Psoas muscle (tissue), 8 donors: ENCODE data around the gene HLCS. TPM values are rescaled to one million over a fixed set of nuclear protein-coding genes. Genes with fewer than 3 reads are reported as not detected.

Source experiments
- ATAC-seq, 4 donors: fragments of 200-7000 bp; cut with Tn5 transposase; one replicate each; pipeline ENCODE4 v1.9.1; 2020; ENCODE audit warnings: moderate library complexity in 3 of 4, mild to moderate bottlenecking in 2 of 4
- DNase-seq, 2 donors: peaks; one replicate each; pipeline ENCODE4 v3.0.0-alpha.2; 2020
- H3K27ac ChIP-seq: fragments of 200-600 bp; one replicate; pipeline ENCODE4 v1.8.0; 2022
- H3K27me3 ChIP-seq, 3 donors: fragments of 200-600 bp in 1 of 3; one replicate each; pipeline versions ENCODE4 v1.6.1 to v1.8.0; 2013 to 2022; ENCODE audit warnings: low read length in 2 of 3, mild to moderate bottlenecking in 2 of 3, moderate library complexity in 1 of 3; ENCODE audit not compliant: insufficient read depth in 3 of 3
- H3K36me3 ChIP-seq, 2 donors: fragments of 200-600 bp in 1 of 2; one replicate each; pipeline versions ENCODE4 v1.6.1 to v1.8.0; 2013 to 2022; ENCODE audit warnings: low read depth in 1 of 2, mild to moderate bottlenecking in 1 of 2, moderate library complexity in 1 of 2; ENCODE audit not compliant: insufficient read depth in 1 of 2
- H3K4me1 ChIP-seq: fragments of 200-600 bp; one replicate; pipeline ENCODE4 v1.8.0; 2022
- H3K4me3 ChIP-seq: fragments of 200-600 bp; one replicate; pipeline ENCODE4 v1.8.0; 2022; ENCODE audit warnings: mild to moderate bottlenecking
- H3K9me3 ChIP-seq: fragments of 200-600 bp; one replicate; pipeline ENCODE4 v1.8.0; 2022
- CTCF ChIP-seq: fragments of 200-600 bp; IDR thresholded peaks from one replicate; pipeline ENCODE4 v1.8.0; 2022; ENCODE audit warnings: antibody characterized with exemption
- WGBS, 3 donors: extraction: QIAGEN DNeasy Blood & Tissue Kit; methylation state at CpG; one replicate each; pipeline versions ENCODE4 v1.1.6 to v1.1.7; 2013; 5-methylcytosine and 5-hydroxymethylcytosine counted together
- intact Hi-C, 2 donors: fragments of 100-400 bp; cut with DNase I; formaldehyde crosslinking; loops; one replicate each; pipeline versions ENCODE4 v1.11.0 to v1.14.2; 2022
- polyA plus RNA-seq, 3 donors: library from polyadenylated mRNA; stranded (reverse); fragments of 200-250 nt; gene quantifications; one replicate each; pipeline ENCODE4 v1.2.3, GENCODE V29; 2013
- total RNA-seq, 4 donors: library from RNA; stranded (reverse); fragmentation: NEBNext Ultra II Directional in 2 of 4; extraction: Animal tissue kit (Norgen Biotek cat#: 25700) in 2 of 4; gene quantifications; one replicate each; pipeline versions ENCODE4 v1.2.1 to v1.2.4, GENCODE V29; 2021 to 2023
- donor health status: healthy with polysubstance abuse.
- donor health status: DM: no; HTN: no; CAD: no; lungs with moderate emphysema.
- donor health status: Bipolar disorder and iron deficiency.
- donor health status: healthy.
- donor health status: DM: yes; HTN: yes; CAD: no.
- donor health status: DM: no; HTN: no; CAD: no.
- donor health status: DM: no; HTN: no; CAD: no.
- donor health status: DM: yes; HTN: yes; CAD: no.

Gene HLCS
- total and polyA plus RNA-seq, 7 donors, result 3.6 to 13.5 (median 8.1) TPM

GRCh38 chr21:36773117-36773516 lies 193.4 kb downstream of the HLCS start:
- 12 to 22% (median 17%) methylated on average over 5 of the region's 5 CpGs for WGBS, 3 donors

GRCh38 chr21:36769051-36769839 lies 197.2 kb downstream of the HLCS start:
- WGBS, 3 donors, result 58 to 68% (median 68%) methylated on average over 8 of the region's 8 CpGs
- ATAC-seq (no peak), DNase-seq (no peak)
- no peaks in the 10 kb centered on the region for H3K36me3 ChIP-seq
- no peaks in the 10 kb centered on the region for H3K9me3 ChIP-seq
- peaks cover 15% of the 10 kb centered on the region for H3K4me1 ChIP-seq
- H3K27ac ChIP-seq, result no peak overlapping the region
- no peak overlapping the region for H3K4me3 ChIP-seq
- TF ChIP-seq CTCF, result no peak
- no peaks in the 10 kb centered on the region for H3K27me3 ChIP-seq
- intact Hi-C loops, result no loop called here

More at GRCh38 chr21:36773117-36773516, 193.4 kb downstream of the HLCS start:
- intact Hi-C loops, result loop anchor here in 1 of 2 donors (10.0 kb wide), 1 partner anchor 62 kb away; no protein-coding TSS in a partner anchor
- Histone ChIP-seq H3K36me3 (no peaks in the 10 kb centered on the region), H3K4me1 (peaks cover 15% of the 10 kb centered on the region), H3K4me3 (no peak overlapping the region), H3K27ac (peak overlapping the region; percentile 47), H3K27me3 (no peaks in the 10 kb centered on the region), H3K9me3 (no peaks in the 10 kb centered on the region)
- TF ChIP-seq CTCF, result no peak
- DNase-seq (peak; percentile 88 to 95), ATAC-seq (peak; percentile 99)

- no peaks in the 10 kb centered on the region for H3K36me3 ChIP-seq
- DNase-seq (no peak), ATAC-seq (no peak)
- TF ChIP-seq CTCF, result no peak
- no peak overlapping the region for H3K4me3 ChIP-seq
- H3K27ac ChIP-seq, result no peak overlapping the region
- WGBS, 3 donors, result 77 to 90% (median 80%) methylated on average over 13 of the region's 13 CpGs
- no peaks in the 10 kb centered on the region for H3K27me3 ChIP-seq
- intact Hi-C loops, result no loop called here
- no peaks in the 10 kb centered on the region for H3K9me3 ChIP-seq
- peaks cover 11% of the 10 kb centered on the region for H3K4me1 ChIP-seq
Measured at GRCh38 chr21:36768496-36768895, 198.0 kb downstream of the HLCS start.

- TF ChIP-seq CTCF, result no peak
- no peak overlapping the region for H3K4me3 ChIP-seq
- ATAC-seq (no peak), DNase-seq (no peak)
- H3K9me3 ChIP-seq, result no peaks in the 10 kb centered on the region
- peaks cover 5% of the 10 kb centered on the region for H3K4me1 ChIP-seq
- WGBS, 3 donors, result 94 to 95% (median 95%) methylated on average over 11 of the region's 11 CpGs
- intact Hi-C loops, result no loop called here
- no peak overlapping the region for H3K27ac ChIP-seq
- no peaks in the 10 kb centered on the region for H3K27me3 ChIP-seq
- H3K36me3 ChIP-seq, result peaks cover 0 to 5% of the 10 kb centered on the region in 2 donors
Measured at GRCh38 chr21:36767096-36767495, 199.4 kb downstream of the HLCS start.
